ENCODE measurements around the gene MBNL2.
A peak's percentile ranks its signal among the peaks of the same experiment; 100 is the strongest.

The MBNL2 gene

DNA sequence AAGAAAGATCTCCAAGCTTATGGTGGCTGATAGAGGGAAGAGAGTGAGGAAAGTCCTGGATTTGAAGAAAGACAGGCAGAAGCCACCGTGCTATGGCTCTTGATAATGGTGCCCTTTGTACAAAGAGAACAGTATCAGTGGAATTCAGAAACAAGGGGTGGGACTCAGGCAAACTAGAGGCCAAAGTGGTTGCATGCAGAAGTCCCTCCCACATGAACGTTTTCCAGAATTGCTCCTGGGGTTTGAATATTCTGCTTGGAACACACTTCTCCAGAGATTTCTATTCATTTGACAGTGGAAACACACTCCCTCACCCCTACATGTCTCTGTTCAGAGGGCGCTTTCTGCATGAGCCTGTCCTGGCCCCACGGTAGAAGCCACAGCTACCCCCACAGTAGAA, 10.1 kb upstream of the MBNL2 start:
- no peak for DNase-seq

DNA sequence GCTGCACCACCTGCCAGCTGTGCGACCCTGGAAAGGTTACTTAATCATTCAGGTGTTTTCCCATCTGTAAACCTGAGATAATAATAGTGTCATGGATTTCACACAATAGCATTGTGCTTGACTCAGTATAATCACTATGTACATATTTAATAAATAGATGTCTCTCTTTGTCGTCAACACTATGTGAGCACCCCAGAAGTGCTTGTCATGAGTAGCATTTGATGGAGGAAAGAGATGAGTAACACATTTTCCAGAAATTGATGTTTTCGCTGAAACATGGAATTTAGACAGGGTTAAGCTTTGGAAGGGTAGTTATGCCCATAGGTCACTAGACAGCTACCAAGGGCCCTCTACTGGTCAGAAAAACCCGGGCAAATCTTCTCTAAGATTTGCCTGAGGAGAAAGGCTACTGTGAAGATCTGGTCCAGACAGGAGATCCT, 9.5 kb upstream of the MBNL2 start:
- no peak for DNase-seq

DNA sequence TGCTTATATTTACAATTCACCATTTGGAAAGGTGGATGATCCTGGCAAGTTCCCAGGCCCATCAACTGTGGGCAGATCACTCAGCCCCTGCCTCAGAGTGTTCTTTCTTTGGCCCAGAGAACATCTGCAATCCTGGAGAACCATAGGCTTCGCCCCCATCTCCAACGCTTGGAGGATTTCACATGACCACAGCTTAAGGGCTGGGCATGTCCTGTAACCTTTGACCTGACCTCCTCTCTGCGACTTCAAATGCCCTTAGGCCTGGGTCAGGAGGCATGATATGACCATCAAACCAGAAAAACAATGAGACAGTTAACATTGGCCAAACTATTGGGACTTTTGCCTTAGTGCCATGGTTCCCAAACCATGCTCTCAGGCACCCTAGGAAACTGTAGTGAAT, 7.2 kb upstream of the MBNL2 start:
- no peak for DNase-seq

DNA sequence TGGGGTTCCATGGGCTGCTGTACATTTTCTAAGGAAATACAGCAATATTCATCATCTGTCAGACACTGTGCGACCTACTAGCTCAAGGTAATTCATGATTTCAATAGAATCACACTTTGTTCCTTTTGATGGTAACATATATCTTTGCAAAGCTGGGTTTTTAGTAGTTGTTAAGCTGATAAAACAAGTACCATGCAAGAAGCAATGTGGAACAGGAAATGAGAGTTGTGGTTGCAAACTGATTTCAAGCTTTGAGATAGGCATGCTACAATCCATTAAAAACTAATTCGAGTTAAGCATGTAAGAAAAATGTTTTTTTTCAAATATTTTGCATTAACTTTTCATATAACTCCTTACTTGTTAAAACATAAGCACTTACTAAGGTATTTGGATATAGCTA, 6.8 kb upstream of the MBNL2 start:
- peak in 3 of 6 experiments; percentile 15 to 40 (median 37) for DNase-seq

DNA sequence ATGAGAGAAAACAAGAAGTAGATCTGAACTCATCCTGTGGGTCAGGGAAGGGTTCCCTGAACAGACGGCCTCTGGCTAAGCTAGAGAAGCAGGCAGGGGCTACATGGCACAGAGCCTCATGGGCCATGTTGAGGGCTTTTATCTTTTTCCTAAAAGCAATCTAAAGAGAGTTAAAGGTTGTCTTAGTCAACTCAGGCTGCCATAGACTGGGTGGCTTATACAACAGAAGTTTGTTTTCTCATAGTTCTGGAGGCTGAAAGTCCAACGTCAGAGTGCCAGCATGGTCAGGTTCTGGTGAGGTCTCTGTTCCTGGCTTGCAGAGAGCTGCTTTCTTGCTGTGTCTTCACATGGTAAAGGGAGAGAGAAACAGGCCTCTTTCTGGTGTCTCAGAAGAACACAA, 2.9 kb upstream of the MBNL2 start:
- no peak for DNase-seq

DNA sequence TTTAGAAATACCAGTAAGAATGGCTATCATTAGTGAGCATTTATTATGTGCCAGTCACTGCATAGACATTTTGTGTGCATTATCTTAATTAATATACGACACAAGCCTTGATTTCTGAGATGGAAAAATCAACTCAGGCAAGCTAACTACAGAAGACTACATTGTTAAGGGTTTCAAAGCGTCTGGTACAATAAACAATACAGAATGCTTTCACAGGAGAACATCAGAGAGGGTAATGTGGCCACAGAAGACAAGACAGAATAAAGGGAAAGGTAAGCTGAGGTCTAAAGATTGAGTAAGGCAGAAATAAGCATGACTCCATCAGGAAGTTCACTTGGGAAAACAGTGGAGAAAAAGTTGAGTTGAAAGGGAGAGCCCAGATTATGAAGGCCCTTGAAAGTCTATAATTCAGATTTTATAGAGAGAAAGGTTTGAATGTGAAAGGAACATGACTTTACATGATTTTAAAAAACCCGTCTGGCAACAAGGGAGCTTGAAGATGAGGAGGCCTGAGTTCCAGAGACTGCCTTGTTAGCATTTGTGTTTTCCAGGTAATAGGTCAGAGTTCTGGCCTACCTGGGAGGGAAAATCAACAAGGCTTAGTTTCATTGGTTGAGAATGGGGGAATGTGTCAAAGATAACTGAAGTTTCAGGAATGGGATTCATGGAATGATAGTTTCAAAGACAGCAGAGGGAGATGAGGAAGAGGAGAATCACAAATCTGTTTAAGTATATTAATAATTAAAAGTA, 1.8 kb upstream of the MBNL2 start:
- DNase-seq, result no peak

DNA sequence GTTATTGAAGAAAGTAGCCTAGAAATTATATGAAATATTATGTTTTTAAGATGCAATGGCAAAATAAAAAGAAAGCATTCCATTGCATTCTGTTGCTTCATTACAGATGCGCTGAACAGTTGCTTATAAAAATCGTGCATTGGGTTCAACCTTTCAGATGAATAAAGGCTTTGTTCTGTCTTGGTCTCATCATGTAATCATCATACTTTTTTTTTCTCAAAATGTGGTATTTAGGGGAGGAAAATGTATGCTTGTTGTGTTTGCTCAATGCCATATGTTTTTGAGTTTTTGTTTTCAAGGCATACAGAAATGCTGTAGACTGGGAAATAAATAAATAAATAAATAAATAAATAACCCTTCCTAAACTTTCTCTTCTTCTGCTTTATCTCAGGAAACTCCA, 1.1 kb upstream of the MBNL2 start:
- no peak for DNase-seq

DNA sequence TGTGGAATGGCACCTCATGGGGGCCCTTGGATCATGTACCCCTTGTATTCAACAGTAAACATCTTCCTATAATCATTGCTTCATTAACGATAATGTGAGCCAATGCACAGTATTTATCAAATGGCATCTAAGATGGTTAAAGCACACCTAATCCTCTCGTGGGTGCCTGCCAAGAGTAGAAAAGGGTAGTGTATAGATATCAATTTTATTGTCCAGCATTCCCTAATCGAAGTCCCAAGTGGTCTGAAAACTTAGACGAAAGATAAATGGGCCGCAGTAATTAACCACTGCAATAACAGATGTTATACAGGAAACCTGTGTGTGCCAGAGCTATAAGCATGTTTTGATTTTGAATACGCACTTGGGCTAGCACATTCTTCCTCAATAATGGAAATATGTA, 667 bp upstream of the MBNL2 start:
- DNase-seq, result no peak

DNA sequence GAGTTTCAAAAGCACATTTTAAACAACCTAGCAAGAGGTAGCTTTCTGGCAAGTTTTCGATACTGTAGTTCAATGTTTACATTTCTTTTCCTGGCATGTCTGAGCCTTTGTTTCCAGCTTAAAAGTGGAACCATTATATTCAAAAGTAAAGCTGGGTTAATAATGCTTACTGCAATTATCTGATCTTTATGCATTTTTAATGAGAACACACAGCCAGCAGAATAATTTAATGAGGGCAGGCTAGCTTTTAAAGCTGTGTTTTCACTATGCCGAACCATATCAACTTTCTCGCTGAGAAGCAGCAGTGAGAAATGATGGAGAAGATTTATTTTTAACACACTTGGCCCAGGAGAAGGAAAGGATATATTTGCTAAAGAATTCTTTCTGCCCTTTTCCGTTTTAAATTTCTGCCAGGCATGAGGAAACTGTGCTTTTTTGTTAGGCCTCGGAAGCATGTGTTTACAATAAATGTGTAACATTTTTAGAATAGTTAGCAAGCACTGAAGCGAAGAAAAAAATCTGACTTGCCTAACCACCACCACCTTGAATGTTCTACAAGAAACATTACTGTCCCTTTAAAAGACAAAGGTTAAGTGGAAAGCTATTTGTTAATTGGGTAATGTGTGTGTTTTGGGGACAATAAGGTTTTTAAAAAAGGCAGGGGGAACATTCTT, 1.0 kb downstream of the MBNL2 start:
- peak in 2 of 6 experiments; percentile 7 to 10 for DNase-seq

DNA sequence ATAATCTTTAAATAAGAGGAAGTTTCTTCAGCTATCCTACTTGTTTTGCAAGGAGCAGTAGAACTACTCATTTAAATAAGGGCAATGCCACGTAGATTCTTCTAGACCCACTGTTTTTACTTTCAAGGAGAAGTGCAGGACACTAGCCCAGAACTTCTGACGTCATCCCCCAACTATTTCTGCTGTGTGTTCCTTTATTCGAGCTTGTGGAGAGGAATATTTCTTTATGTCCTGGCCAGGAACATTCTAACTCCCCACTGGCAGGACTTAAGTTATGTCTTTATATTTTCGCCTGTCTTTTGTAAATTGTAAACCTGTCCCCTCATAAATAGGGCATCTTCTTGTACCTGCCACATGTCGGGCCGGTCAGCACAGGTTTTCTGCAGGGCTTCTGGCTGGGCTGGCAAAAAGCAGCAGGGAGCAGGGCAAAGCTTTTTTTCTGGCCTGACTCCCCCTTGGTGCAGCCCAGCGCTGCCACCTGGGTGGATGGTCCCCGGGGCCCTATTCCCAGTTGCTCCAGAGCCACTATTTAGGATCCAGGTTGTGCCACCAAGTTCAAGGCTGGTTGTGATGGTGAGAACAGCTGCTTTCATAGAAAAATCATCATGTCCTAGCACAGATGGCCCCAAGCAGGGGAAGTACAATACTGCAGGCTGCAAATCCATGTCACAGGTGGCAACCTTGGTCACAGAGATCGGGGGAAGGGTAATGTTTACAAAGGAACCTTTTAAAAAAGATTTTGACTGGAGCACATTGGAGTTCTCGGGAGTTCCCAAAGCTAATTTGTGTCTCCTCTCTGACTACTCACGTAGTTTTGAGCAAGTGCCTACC, 1.8 kb downstream of the MBNL2 start:
- peak in 2 of 6 experiments; percentile 9 to 33 for DNase-seq

DNA sequence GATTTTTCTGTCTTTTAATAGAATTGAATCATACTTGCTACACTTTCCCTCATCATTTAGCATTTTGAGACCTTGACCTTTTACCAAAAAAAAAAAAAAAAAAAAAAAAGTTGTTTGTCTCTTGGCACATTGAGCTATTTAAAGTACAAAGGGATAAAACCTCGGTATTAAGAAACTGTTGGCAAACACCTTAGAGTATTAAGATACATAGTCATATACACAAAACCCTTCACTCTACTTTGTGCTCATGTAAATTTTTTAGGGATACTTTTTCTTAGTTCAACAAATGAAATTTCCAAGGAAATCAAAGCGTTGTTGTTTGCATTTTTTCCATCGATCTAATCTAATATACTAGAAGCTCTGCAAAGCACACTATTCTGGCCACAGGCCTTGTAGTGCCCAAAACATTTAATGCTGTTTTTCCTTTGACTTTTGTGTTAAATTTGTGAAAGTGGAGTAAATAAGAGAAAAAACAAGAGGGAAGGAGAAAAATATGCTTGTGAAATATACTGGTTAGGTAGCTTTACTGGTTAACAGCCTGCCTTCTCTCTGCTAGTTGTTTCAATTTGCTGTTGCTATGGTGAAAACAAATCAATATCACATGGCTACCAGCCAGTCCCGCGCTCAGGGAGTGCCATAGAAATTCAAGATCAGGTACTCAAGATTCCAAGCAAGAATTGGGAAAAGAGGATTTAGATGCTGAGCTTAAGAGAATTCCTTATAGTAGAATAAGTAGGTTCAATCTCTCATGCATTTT, 2.6 kb downstream of the MBNL2 start:
- DNase-seq, result peak in 5 of 6 experiments; percentile 1 to 46 (median 28)

DNA sequence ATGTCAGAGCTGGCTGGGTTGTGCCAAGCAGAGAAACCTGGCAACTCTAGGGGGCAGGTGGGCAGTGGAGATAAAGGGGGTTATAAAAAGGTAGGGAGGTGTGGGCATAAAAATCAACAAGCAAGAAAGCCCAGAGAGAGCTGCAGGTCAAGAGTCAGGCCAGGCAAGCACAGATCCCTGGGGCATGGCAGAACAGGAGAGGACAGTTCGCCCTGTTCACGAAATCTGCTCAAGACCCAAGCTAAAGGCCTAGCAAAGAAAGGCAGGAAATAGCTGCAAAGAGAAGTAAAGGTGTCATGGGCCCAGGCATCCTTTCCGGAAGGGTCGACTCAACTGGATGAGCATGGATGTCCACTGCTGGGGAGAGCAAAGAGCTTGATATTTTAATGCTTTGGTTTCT, 3.4 kb downstream of the MBNL2 start:
- peak in 2 of 6 experiments; percentile 26 to 42 for DNase-seq

DNA sequence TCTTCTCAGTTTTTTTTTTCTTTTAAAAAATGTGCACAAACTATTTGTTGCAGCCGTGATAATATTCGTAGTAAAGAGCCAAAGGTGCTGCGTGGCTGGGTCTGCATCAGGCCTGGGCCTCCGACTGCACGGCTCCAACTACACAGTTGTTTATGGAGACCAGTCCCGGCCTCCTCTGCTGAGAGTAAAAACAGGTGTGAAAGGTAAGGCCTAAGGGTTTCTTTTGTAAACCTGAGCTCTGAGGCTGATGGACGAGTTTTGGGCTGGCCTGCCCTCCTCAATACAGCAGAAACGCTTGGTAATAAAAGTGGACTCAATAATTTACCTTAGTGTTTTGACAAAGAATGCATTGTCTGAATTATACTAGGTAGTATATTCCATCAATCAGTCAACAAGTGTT, 3.9 kb downstream of the MBNL2 start:
- no peak for DNase-seq

DNA sequence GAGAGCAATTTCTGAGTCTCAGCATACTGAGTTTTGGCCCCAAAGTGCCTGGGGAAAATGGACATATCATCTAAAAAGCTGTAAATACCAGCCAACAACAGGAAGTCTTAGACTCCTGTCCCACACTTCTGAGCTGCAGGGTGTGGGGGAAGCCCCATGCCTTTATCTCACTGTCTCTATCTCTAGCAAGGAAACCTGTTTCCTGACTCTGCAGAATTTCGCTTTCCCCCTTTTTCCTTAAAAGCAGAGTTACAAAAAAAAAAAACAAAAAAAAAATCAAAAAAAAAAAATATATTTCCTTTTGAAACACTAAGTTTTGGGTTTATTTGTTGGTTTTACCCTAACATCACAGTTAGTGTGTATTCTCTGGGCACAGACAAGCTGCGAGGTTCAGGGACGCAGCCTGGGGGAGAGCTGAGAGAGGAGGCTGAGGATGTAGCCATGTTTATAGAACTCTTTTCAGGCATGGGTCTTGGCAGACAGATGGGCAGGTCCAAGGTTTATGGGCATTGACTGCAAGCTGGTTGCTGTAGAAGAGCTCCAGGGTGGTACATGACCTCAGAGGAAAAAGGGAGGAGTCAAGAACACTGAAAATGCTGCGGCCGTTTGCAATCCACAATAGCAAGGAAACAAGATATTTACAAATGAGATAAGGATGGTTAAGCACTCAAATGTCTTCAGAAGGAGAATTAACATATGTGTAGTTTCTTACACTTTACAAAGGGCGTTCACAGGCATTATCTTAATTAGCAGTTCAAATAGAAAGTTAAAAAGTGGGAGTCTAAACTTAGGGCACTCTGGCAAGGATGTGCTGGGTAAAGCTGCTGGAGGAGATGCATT, 4.9 kb downstream of the MBNL2 start:
- DNase-seq, result peak in 4 of 6 experiments; percentile 17 to 44 (median 28)

DNA sequence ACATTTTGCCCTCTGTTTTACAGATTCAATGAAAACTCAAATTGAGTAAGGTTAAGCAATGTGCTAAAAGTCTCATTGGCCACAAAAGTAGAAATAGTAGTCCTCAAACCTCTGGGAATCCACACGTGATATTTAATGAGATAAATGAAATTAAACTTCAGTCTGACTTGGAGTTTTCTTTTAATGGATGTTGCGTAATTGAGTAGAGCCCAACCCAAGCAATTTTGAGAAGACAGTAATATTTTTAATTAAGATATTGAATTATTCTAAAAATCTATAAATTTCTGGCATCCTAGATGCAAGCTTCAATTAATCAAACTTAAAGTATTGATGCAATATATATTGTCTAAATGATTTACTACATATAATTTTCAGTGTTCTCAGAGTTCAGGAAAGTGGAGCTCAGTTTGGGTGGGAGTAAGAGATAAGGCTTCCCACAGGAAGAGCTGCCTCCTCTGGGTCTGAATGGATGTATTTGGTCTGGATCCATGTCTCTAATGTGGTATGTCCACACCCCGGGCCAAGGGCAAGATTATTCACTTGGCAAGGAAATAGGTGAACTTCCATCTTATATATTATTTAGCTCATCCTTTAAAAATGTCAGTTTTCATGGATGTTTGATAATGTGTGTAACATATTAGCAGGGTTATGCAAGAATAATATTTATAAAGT, 6.9 kb downstream of the MBNL2 start:
- DNase-seq, result no peak

DNA sequence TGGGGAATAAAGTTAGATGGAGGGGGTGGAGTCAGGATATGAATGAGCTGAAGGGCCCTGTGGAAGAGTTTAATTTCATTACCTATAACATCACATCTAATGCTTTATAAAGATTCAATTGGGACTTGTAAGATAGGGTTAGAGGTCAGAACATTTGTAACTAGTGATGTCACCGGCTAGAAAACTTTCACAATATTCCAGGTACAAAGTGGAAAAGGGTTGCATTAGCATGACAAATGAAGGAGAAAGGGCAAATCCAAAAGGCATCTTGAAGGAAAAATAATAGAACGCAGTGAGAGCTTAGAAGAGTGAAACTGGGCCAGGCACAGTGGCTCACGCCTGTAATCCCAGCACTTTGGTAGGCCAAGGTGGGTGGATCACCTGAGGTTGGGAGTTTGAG, 7.6 kb downstream of the MBNL2 start:
- DNase-seq, result no peak

DNA sequence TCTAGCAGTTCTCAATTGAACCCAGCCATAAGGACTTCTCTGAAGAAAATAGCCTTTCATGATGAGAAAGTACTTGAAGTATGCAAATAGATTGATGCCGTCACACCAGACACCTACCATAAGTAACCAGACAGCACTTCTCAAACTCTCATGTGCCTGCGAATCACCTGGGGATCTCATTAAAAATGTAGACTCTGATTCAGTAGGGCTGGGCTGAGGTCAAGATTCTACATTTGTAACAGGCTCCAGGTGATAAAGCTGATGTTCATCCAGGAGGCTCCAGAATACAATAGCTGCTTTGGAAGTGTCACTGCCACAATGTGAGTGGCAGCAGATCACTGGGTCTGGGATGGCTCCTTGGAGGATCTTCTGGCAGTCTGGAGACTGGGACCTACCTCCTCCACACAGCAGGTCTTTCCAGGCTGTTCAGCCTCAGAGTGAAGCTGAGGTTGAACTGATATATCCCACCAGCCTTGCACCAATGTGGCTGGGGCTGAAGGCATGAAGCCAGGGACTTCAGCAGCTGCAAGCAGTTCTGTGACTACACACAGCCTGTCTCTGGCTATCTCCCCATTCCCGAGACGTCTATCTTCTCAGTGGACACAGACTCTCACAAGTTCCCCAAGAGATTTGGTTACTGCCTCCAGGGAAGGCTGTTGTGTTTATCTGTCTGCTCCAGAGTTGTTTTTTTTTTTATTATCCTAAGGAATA, 9.1 kb downstream of the MBNL2 start:
- no peak for DNase-seq

DNA sequence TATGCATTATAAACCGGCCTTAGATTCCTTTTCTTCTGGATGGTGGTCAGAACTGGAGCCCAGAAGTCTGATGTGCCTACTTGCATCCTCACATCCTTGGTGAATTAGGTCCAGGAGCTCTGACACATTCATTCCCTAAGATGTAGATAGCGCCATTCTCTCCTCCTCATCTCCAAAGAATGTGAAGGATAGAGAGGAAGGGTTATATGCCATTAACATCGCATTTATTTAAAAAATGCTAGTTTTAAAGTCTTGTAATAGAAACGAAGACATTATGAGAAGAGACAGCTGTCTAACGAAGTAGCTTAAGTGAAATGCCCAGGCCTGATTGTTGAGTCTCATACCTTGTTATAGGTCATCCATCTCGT, 9.7 kb downstream of the MBNL2 start:
- DNase-seq, result no peak

DNA sequence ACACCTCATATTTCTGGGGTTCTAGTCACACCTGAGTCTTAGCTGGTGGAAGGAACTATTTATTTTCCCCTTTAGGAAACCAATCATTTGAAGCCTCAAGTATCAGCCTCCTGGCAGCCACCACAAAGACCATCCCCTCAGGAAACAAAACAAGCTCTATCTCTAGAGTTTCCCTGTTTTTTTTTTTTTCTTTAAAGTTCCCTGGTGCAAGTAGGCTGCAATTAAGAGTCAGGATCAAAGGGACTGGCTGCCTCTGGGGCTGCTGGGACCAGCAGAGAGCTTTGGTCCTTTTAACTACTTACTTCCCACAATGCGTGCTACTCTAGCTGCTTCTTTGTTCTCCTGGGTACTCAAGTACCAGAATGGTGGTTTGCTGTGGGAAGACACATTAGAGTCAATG, 11.4 kb downstream of the MBNL2 start:
- no peak for DNase-seq

DNA sequence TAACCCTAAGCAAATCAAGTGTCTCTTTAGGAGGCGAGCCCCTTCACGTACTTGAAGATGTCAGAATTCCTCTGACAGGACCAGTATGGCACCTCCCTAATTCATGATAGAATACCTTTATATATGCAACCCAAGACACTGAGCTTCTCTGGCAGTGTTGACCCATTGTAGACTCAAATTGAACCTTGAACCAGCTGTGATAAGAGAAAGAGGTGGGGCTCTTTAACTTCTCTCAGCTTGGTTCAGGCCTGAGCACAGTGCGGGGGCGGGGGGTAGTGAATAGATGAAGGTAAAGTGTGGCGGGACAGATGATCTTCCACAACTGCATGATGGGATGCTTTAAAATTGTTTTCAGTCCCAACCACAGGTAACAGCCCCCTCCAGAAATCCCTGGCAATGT, 12.1 kb downstream of the MBNL2 start:
- no peak for DNase-seq

DNA sequence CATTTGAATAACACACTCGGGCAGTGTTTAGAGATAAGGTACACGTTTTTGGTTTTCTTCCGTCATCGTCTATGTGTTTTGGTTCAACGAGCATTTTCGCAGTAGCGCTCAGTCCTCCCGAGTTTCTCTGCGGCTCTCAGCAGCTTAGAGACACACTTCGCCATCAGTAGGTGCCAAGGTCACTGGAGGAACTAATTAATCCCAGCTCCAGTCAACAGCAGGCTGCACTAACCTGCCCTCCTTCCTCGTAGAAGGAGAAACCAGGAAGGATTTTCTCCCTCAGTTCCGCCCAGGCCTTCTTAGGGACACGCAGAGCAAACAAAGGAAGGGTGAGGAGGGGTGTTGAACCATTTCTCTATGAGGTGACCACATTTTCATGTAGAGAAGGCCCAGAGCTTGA, 12.6 kb downstream of the MBNL2 start:
- no peak for DNase-seq
